K562 (cell line): ENCODE data around the gene ASPHD2. TPM values are rescaled to one million over a fixed set of nuclear protein-coding genes. Genes with fewer than 3 reads are reported as not detected.

Experiments
- DNMT1 ChIP-seq: fragments of 450-650 bp; IDR thresholded peaks from 2 replicates; pipeline ENCODE4 v1.6.1; 2016; ENCODE audit warnings: antibody characterized with exemption, mild to moderate bottlenecking
- FOSL1 ChIP-seq: fragments of 200-800 bp; sonication (Bioruptor generic); conservative IDR thresholded peaks from 2 replicates; pipeline ENCODE4 v1.6.1; 2016; ENCODE audit warnings: missing genetic modification characterization, missing compliant biosample characterization
- FOXA3 ChIP-seq, 2 experiments: fragments of 450-650 bp in 1 of 2; sonication (generic) in 1 of 2; formaldehyde crosslinking; IDR thresholded peaks in 1 of 2; conservative IDR thresholded peaks in 1 of 2; 2 replicates each; pipeline versions ENCODE4 v1.4.0 to v1.8.0; 2020 to 2022; ENCODE audit warnings: mild to moderate bottlenecking in 2 of 2, missing genetic modification reagents in 1 of 2
- KDM1A ChIP-seq, 2 experiments: fragments of 450-650 bp; IDR thresholded peaks; 2 replicates each; pipeline ENCODE4 v1.6.1; 2016; ENCODE audit warnings: mild to moderate bottlenecking in 2 of 2
- LEF1 ChIP-seq: fragments of 450-650 bp; IDR thresholded peaks from 2 replicates; pipeline ENCODE4 v1.6.1; 2016; ENCODE audit warnings: mild to moderate bottlenecking
- MAFK ChIP-seq: IDR thresholded peaks from 2 replicates; pipeline ENCODE4 v1.6.1; 2011; ENCODE audit warnings: low read length, improper control_type of control experiment
- MAZ ChIP-seq, 2 experiments: fragments of 450-650 bp in 1 of 2; sonication (generic) in 1 of 2; formaldehyde crosslinking; IDR thresholded peaks in 1 of 2; conservative IDR thresholded peaks in 1 of 2; 2 replicates each; pipeline versions ENCODE4 v1.4.0 to v1.5.0; 2020; ENCODE audit warnings: mild to moderate bottlenecking in 1 of 2, missing genetic modification reagents in 1 of 2
- MEIS2 ChIP-seq: fragments of 450-650 bp; IDR thresholded peaks from 2 replicates; pipeline ENCODE4 v1.6.1; 2014; ENCODE audit warnings: mild to moderate bottlenecking; ENCODE audit not compliant: partially characterized antibody
- MTA1 ChIP-seq: fragments of 450-650 bp; IDR thresholded peaks from 2 replicates; pipeline ENCODE4 v1.6.1; 2017; ENCODE audit warnings: borderline replicate concordance
- MTA3 ChIP-seq: fragments of 450-650 bp; formaldehyde crosslinking; IDR thresholded peaks from 2 replicates; pipeline ENCODE4 v1.6.1; 2017; ENCODE audit warnings: mild to moderate bottlenecking, borderline replicate concordance
- NONO ChIP-seq, 2 experiments: fragments of 200-400 bp in 1 of 2; fragments of 450-650 bp in 1 of 2; formaldehyde crosslinking in 1 of 2; IDR thresholded peaks; 2 replicates each; pipeline ENCODE4 v1.6.1; 2017; ENCODE audit warnings: low read depth in 2 of 2, mild to moderate bottlenecking in 2 of 2, moderate library complexity in 2 of 2, low read length in 1 of 2
- SMAD2 ChIP-seq: fragments of 150-350 bp; IDR thresholded peaks from 2 replicates; pipeline ENCODE4 v1.6.1; 2014; ENCODE audit warnings: low read depth, mild to moderate bottlenecking, low read length
- SMAD4 ChIP-seq: fragments of 250-450 bp; sonication (Bioruptor Pico); conservative IDR thresholded peaks from 2 replicates; pipeline ENCODE4 v1.8.0; 2021; ENCODE audit warnings: inconsistent platforms, mild to moderate bottlenecking, moderate library complexity
- SMARCA4 ChIP-seq: fragments of 450-650 bp; IDR thresholded peaks from 2 replicates; pipeline ENCODE4 v1.6.1; 2016
- STAT5A ChIP-seq: IDR thresholded peaks from 2 replicates; pipeline ENCODE4 v1.6.1; 2012; ENCODE audit warnings: low read length, inconsistent platforms, borderline replicate concordance
- TAF7 ChIP-seq: fragments of 450-650 bp; IDR thresholded peaks from 2 replicates; pipeline ENCODE4 v1.6.1; 2016; ENCODE audit warnings: missing genetic modification characterization, missing compliant biosample characterization
- TAL1 ChIP-seq: fragments of 450-650 bp; IDR thresholded peaks from 2 replicates; pipeline ENCODE4 v1.6.1; 2016; ENCODE audit warnings: mild to moderate bottlenecking
- TBL1XR1 ChIP-seq, 2 experiments: IDR thresholded peaks; 2 replicates each; pipeline ENCODE4 v1.6.1; 2012; ENCODE audit warnings: improper control_type of control experiment in 2 of 2, low read length in 2 of 2, mild to moderate bottlenecking in 1 of 2
- TCF7 ChIP-seq: sonication (generic); IDR thresholded peaks from 2 replicates; pipeline ENCODE4 v1.6.1; 2016; ENCODE audit warnings: antibody characterized with exemption, borderline replicate concordance
- TEAD1 ChIP-seq, 2 experiments: fragments of 450-650 bp in 1 of 2; sonication (generic) in 1 of 2; formaldehyde crosslinking; IDR thresholded peaks; 2 replicates each; pipeline versions ENCODE4 v1.4.0 to v1.8.0; 2020 to 2022; ENCODE audit warnings: mild to moderate bottlenecking in 2 of 2, missing genetic modification reagents in 1 of 2
- polyA plus RNA-seq, 8 experiments: library from polyadenylated mRNA; depleted of rRNA in 4 of 8; stranded (reverse) in 5 of 8; unstranded in 3 of 8; fragments of >200 nt; fragmentation: Nextera tagmentation in 2 of 8; fragmentation: Illumina TruSeq in 1 of 8; extraction: Ambion mirVana in 2 of 8; extraction: Trizol in 1 of 8; gene quantifications; 2 replicates each; pipeline versions ENCODE4 v1.2.1 to v1.2.3, GENCODE V29; 2011 to 2014; ENCODE audit warnings: inconsistent platforms in 1 of 8, missing spikeins in 1 of 8
- total RNA-seq, 7 experiments: library from RNA; depleted of rRNA in 6 of 7; stranded (reverse); fragments of >200 nt in 6 of 7; fragmentation: Illumina TruSeq in 2 of 7; extraction: Trizol in 2 of 7; gene quantifications; 2 replicates each; pipeline versions ENCODE4 v1.2.1 to v1.2.3, GENCODE V29; 2011 to 2021; ENCODE audit warnings: low replicate concordance in 1 of 7
- TF ChIP-seq, protein P1 (sequence below): fragments of 450-650 bp; formaldehyde crosslinking; IDR thresholded peaks from 2 replicates; pipeline ENCODE4 v1.4.0; 2020; ENCODE audit warnings: mild to moderate bottlenecking, mixed read lengths
- TF ChIP-seq, protein P2 (sequence below): sonication (generic); formaldehyde crosslinking; IDR thresholded peaks from 2 replicates; pipeline ENCODE4 v1.8.1; 2023; ENCODE audit warnings: missing genetic modification reagents, mild to moderate bottlenecking, borderline replicate concordance

Gene ASPHD2
- total and polyA plus RNA-seq, 9 of the 15 experiments (the other 6 are each of a cell fraction or from before 2014, with no cell fraction given): 0.18 to 0.64 (median 0.36) TPM

DNA sequence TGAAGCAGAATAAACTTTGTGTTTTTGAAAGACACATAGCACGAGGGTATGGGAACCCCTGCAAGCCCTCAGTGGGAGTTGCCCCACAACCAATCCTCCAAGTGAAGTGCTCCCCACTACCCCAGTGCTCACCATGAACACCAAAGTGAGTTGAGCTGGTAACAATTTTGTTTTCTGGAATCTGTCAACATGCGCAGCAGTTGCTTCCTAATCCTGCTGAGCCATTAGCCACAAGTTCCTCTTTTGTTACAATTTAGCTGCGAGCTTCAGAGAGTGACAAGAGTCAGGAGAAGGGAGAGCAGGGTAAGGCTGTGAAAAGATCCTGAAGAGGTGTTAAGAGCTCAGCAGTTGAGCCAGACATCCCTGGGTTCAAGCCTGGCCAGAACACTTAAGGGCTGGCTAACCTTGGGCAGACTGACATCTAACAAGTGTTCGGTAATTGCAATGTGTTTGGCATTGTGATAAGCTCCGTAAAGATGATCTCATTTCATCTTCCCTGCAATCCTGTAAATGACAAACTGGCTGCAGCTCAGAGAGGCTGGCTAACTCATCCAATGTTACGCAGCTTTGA lies 24.1 kb upstream of the ASPHD2 start (continued):
- peak; percentile 99 for TF ChIP-seq MEIS2
- peak; percentile 89 for TF ChIP-seq LEF1
- TF ChIP-seq KDM1A (IDR thresholded peaks at IDR 0.05): peak; percentile 73 to 84; a peak in 3 of 4 replicates
- TF ChIP-seq NONO (IDR thresholded peaks at IDR 0.05; ENCODE audit: low read depth in 2 of 2, low read length in 1 of 2): peak in 1 of 2 experiments; percentile 66; a peak in 1 of 4 replicates
- no peak for TF ChIP-seq TAF7 (tag)
- TF ChIP-seq SMAD4 (CRISPR knock-in tag): no peak; the same call in 1 of the 2 replicates
- no peak for TF ChIP-seq MAZ (CRISPR knock-in tag; conservative IDR thresholded peaks at IDR 0.05 in 1 of 2, IDR thresholded peaks at IDR 0.05 in 1 of 2)
- peak; percentile 48; the same call in 1 of the 2 replicates for TF ChIP-seq MAFK
- peak; percentile 90 for TF ChIP-seq TAL1
- peak in 1 of 2 experiments; percentile 77; a peak in 2 of 4 replicates for TF ChIP-seq TEAD1 (CRISPR knock-in tag; IDR thresholded peaks at IDR 0.05)
- TF ChIP-seq, protein P1, sequence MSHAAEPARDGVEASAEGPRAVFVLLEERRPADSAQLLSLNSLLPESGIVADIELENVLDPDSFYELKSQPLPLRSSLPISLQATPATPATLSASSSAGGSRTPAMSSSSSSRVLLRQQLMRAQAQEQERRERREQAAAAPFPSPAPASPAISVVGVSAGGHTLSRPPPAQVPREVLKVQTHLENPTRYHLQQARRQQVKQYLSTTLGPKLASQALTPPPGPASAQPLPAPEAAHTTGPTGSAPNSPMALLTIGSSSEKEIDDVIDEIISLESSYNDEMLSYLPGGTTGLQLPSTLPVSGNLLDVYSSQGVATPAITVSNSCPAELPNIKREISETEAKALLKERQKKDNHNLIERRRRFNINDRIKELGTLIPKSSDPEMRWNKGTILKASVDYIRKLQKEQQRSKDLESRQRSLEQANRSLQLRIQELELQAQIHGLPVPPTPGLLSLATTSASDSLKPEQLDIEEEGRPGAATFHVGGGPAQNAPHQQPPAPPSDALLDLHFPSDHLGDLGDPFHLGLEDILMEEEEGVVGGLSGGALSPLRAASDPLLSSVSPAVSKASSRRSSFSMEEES (CRISPR knock-in tag): no peak
- peak; percentile 39 to 83; a peak in 2 of 4 replicates for TF ChIP-seq TBL1XR1 (IDR thresholded peaks at IDR 0.05; ENCODE audit: low read length in 2 of 2)
- no peak for TF ChIP-seq SMAD2
- 0 out of 2 replicates have a peak, but pooled peaks have one; percentile 65 for TF ChIP-seq MTA3
- no peak for TF ChIP-seq DNMT1
- TF ChIP-seq TCF7: peak; percentile 58; the same call in 1 of the 2 replicates
- TF ChIP-seq, protein P2, sequence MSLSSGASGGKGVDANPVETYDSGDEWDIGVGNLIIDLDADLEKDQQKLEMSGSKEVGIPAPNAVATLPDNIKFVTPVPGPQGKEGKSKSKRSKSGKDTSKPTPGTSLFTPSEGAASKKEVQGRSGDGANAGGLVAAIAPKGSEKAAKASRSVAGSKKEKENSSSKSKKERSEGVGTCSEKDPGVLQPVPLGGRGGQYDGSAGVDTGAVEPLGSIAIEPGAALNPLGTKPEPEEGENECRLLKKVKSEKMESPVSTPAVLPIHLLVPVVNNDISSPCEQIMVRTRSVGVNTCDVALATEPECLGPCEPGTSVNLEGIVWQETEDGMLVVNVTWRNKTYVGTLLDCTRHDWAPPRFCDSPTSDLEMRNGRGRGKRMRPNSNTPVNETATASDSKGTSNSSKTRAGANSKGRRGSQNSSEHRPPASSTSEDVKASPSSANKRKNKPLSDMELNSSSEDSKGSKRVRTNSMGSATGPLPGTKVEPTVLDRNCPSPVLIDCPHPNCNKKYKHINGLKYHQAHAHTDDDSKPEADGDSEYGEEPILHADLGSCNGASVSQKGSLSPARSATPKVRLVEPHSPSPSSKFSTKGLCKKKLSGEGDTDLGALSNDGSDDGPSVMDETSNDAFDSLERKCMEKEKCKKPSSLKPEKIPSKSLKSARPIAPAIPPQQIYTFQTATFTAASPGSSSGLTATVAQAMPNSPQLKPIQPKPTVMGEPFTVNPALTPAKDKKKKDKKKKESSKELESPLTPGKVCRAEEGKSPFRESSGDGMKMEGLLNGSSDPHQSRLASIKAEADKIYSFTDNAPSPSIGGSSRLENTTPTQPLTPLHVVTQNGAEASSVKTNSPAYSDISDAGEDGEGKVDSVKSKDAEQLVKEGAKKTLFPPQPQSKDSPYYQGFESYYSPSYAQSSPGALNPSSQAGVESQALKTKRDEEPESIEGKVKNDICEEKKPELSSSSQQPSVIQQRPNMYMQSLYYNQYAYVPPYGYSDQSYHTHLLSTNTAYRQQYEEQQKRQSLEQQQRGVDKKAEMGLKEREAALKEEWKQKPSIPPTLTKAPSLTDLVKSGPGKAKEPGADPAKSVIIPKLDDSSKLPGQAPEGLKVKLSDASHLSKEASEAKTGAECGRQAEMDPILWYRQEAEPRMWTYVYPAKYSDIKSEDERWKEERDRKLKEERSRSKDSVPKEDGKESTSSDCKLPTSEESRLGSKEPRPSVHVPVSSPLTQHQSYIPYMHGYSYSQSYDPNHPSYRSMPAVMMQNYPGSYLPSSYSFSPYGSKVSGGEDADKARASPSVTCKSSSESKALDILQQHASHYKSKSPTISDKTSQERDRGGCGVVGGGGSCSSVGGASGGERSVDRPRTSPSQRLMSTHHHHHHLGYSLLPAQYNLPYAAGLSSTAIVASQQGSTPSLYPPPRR (CRISPR knock-in tag): no peak
- peak; percentile 99 for TF ChIP-seq SMARCA4
- peak; percentile 71 for TF ChIP-seq STAT5A
- peak; percentile 57 to 65; a peak in 3 of 4 replicates for TF ChIP-seq FOXA3 (CRISPR knock-in tag; conservative IDR thresholded peaks at IDR 0.05 in 1 of 2, IDR thresholded peaks at IDR 0.05 in 1 of 2)
- 0 out of 2 replicates have a peak, but pooled peaks have one; percentile 50 for TF ChIP-seq MTA1
- peak; percentile 55 for TF ChIP-seq FOSL1 (tag)
